Vagina (tissue), 2 donors: ENCODE results near the gene DIPK2B.

ENCODE experiments used
- POLR2A ChIP-seq, 2 donors: fragments of 450-650 bp; IDR thresholded peaks; one replicate each; pipeline ENCODE4 v1.6.1; 2017; ENCODE audit warnings: antibody characterized with exemption in 2 of 2, mild to moderate bottlenecking in 2 of 2, moderate library complexity in 2 of 2
- POLR2AphosphoS5 ChIP-seq, 2 donors: sonication (generic); formaldehyde crosslinking; IDR thresholded peaks; one replicate each; pipeline ENCODE4 v1.9.0; 2017; ENCODE audit warnings: antibody characterized with exemption in 2 of 2, mild to moderate bottlenecking in 2 of 2, low read depth in 1 of 2; ENCODE audit not compliant: insufficient read depth in 1 of 2
- TF ChIP-seq, protein P1 (sequence below), 3 experiments: fragments of 450-650 bp in 2 of 3; fragments of 200-600 bp in 1 of 3; sonication (generic) in 1 of 3; IDR thresholded peaks; one replicate each; pipeline ENCODE4 v1.5.1; 2017 to 2019; ENCODE audit warnings: antibody characterized with exemption in 3 of 3, mild to moderate bottlenecking in 2 of 3, moderate library complexity in 2 of 3

DNA sequence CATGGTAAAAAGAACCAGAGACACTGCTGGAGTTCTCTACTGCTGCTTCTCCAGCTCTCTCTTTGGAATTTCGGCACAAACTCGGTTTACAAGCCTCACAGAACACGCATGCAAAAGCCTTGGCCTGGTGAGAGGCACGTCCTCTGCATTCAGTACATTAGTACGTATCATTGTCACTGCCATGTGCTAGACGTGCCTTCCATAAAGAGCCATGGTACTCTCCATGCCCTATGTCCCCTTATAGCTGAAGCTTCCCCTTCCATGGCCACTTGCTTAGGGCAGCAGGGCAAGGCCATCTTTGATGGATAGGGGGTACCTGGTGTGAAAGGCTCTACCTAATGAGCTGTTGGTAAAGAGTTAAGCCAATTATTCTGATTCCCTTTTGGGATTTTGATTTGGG lies 35.0 kb downstream of the DIPK2B start:
- TF ChIP-seq, protein P1, sequence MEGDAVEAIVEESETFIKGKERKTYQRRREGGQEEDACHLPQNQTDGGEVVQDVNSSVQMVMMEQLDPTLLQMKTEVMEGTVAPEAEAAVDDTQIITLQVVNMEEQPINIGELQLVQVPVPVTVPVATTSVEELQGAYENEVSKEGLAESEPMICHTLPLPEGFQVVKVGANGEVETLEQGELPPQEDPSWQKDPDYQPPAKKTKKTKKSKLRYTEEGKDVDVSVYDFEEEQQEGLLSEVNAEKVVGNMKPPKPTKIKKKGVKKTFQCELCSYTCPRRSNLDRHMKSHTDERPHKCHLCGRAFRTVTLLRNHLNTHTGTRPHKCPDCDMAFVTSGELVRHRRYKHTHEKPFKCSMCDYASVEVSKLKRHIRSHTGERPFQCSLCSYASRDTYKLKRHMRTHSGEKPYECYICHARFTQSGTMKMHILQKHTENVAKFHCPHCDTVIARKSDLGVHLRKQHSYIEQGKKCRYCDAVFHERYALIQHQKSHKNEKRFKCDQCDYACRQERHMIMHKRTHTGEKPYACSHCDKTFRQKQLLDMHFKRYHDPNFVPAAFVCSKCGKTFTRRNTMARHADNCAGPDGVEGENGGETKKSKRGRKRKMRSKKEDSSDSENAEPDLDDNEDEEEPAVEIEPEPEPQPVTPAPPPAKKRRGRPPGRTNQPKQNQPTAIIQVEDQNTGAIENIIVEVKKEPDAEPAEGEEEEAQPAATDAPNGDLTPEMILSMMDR (IDR thresholded peaks at IDR 0.05), result no peak
- TF ChIP-seq POLR2A (IDR thresholded peaks at IDR 0.05), result no peak
- no peak for TF ChIP-seq POLR2AphosphoS5 (IDR thresholded peaks at IDR 0.05; ENCODE audit: insufficient read depth in 1 of 2, low read depth in 1 of 2)
